Endothelial cell of umbilical vein (primary cell): ENCODE data around the gene PLEKHA5. TPM values are rescaled to one million over a fixed set of nuclear protein-coding genes. Genes with fewer than 3 reads are reported as not detected.

Experiments used
- BruUV-seq: library from RNA; stranded (reverse); fragments of 400-500 nt; replicated peaks from 2 replicates; lab custom pipeline; 2021; lab: Mats Ljungman, UMichigan
- CTCF ChIA-PET: fragments of 300-600, 350-600 bp; sonication (Branson Sonifier 250); formaldehyde crosslinking; loops from one replicate; lab custom pipeline; 2021; ENCODE audit warnings: antibody characterized with exemption, inconsistent platforms; lab: Charles Lee
- POLR2A ChIA-PET: fragments of 300-600, 350-600 bp; sonication (Branson Sonifier 250); formaldehyde crosslinking; loops from one replicate; lab custom pipeline; 2021; ENCODE audit warnings: antibody characterized with exemption, inconsistent platforms; lab: Charles Lee
- DNase-seq: peaks from one replicate; pipeline ENCODE4 v3.0.0-alpha.2; 2011; ENCODE audit warnings: low read depth, low spot score
- FAIRE-seq: peaks from 2 replicates; lab custom pipeline; 2011; peaks lifted over from hg19 to GRCh38; lab: Jason Lieb, UNC
- H2AFZ ChIP-seq: 2 replicates; pipeline ENCODE4 v1.6.0; 2012; ENCODE audit warnings: low read depth, low read length, control low read depth, inconsistent platforms
- H3K27ac ChIP-seq: 2 replicates; pipeline ENCODE4 v1.5.1; 2011; ENCODE audit warnings: low read depth, mild to moderate bottlenecking, control low read depth, low read length, moderate library complexity; ENCODE audit not compliant: insufficient read depth
- H3K27me3 ChIP-seq, 2 experiments: 2 replicates each; pipeline versions ENCODE4 v1.6.0 to v1.6.1; 2011; ENCODE audit warnings: low read length in 2 of 2, mixed read lengths in 1 of 2; ENCODE audit not compliant: control insufficient read depth in 2 of 2, insufficient read depth in 2 of 2
- H3K36me3 ChIP-seq, 2 experiments: 2 replicates in 1 of 2; 3 replicates in 1 of 2; pipeline ENCODE4 v1.5.1; 2011; ENCODE audit warnings: low read length in 2 of 2, mild to moderate bottlenecking in 1 of 2, moderate library complexity in 1 of 2; ENCODE audit not compliant: control insufficient read depth in 2 of 2, insufficient read depth in 2 of 2; ENCODE audit errors: extremely low read depth in 1 of 2
- H3K4me1 ChIP-seq: 3 replicates; pipeline ENCODE4 v1.5.1; 2011; ENCODE audit warnings: mild to moderate bottlenecking, low read length; ENCODE audit not compliant: control insufficient read depth, insufficient read depth; ENCODE audit errors: extremely low read depth
- H3K4me2 ChIP-seq: 2 replicates; pipeline ENCODE4 v1.6.1; 2011; ENCODE audit warnings: low read length, control low read depth, mixed read lengths; ENCODE audit not compliant: insufficient read depth
- H3K4me3 ChIP-seq, 3 experiments: fragments of 200-600 bp in 1 of 3; sonication (generic), shearing (Covaris generic) in 1 of 3; replicated peaks in 1 of 3; 2 replicates each; pipeline ENCODE4 v1.5.1; 2011 to 2016; ENCODE audit warnings: control low read depth in 3 of 3, low read length in 3 of 3, mild to moderate bottlenecking in 2 of 3, inconsistent platforms in 1 of 3, low read depth in 1 of 3, moderate library complexity in 1 of 3; ENCODE audit not compliant: insufficient read depth in 1 of 3
- H3K79me2 ChIP-seq: 2 replicates; pipeline ENCODE4 v1.6.0; 2012; ENCODE audit warnings: low read length, inconsistent platforms; ENCODE audit not compliant: control insufficient read depth, insufficient read depth
- H3K9ac ChIP-seq: replicated peaks from 2 replicates; pipeline ENCODE3; 2011; ENCODE audit warnings: low read length, control low read depth; ENCODE audit not compliant: insufficient read depth; ENCODE audit errors: extremely low read depth
- H3K9me1 ChIP-seq: replicated peaks from 3 replicates; pipeline ENCODE4 v1.6.0; 2011; ENCODE audit warnings: mild to moderate bottlenecking, low read length; ENCODE audit not compliant: control insufficient read depth, insufficient read depth; ENCODE audit errors: extremely low read depth
- H3K9me3 ChIP-seq: replicated peaks from 2 replicates; pipeline ENCODE4 v1.5.1; 2012; ENCODE audit warnings: low read length, inconsistent platforms; ENCODE audit not compliant: control insufficient read depth, insufficient read depth
- H4K20me1 ChIP-seq: replicated peaks from 2 replicates; pipeline ENCODE3; 2011; ENCODE audit warnings: mild to moderate bottlenecking, low read length; ENCODE audit not compliant: control insufficient read depth, insufficient read depth; ENCODE audit errors: extremely low read depth
- EZH2 ChIP-seq: IDR thresholded peaks from 2 replicates; pipeline ENCODE4 v1.6.1; 2012; ENCODE audit warnings: borderline replicate concordance, low read depth, mild to moderate bottlenecking, moderate library complexity, low read length, inconsistent platforms; ENCODE audit not compliant: severe bottlenecking
- GATA2 ChIP-seq: IDR thresholded peaks from 2 replicates; pipeline ENCODE4 v1.7.0; 2011; ENCODE audit warnings: low read depth, mild to moderate bottlenecking, moderate library complexity, mixed read lengths, low read length; ENCODE audit not compliant: insufficient read length, insufficient read depth
- JUN ChIP-seq: IDR thresholded peaks from 2 replicates; pipeline ENCODE4 v1.6.1; 2011; ENCODE audit warnings: borderline replicate concordance, low read depth; ENCODE audit not compliant: insufficient read length, insufficient read depth
- dilution Hi-C: fragments of 300-500 bp; cut with MboI; formaldehyde crosslinking; loops from one replicate; pipeline ENCODE4 v1.15.0; 2019; ENCODE audit warnings: low sequenced_read_pairs; ENCODE audit not compliant: extremely low pct_ligation_motif_present
- intact Hi-C: fragments of 100-400 bp; cut with micrococcal nuclease; formaldehyde crosslinking; loops from one replicate; pipeline ENCODE4 v1.10.0; 2022
- polyA plus RNA-seq, 4 experiments: library from polyadenylated mRNA; depleted of rRNA in 3 of 4; stranded (reverse) in 3 of 4; unstranded in 1 of 4; fragments of >200 nt; gene quantifications; 2 replicates each; pipeline versions ENCODE4 v1.2.1 to v1.2.3, GENCODE V29; 2011 to 2012; ENCODE audit warnings: missing spikeins in 1 of 4
- total RNA-seq: library from RNA; stranded (reverse); gene quantifications from 2 replicates; pipeline ENCODE4 v1.2.3, GENCODE V29; 2021
- TF ChIP-seq, protein P1 (sequence below): IDR thresholded peaks from 2 replicates; pipeline ENCODE4 v1.6.1; 2011; ENCODE audit not compliant: insufficient read depth, insufficient read length

Gene PLEKHA5
- total and polyA plus RNA-seq, 2 donors (not counting 3 experiments of a cell fraction or from before 2014, with no cell fraction given): 2.5 to 12.7 TPM

DNA sequence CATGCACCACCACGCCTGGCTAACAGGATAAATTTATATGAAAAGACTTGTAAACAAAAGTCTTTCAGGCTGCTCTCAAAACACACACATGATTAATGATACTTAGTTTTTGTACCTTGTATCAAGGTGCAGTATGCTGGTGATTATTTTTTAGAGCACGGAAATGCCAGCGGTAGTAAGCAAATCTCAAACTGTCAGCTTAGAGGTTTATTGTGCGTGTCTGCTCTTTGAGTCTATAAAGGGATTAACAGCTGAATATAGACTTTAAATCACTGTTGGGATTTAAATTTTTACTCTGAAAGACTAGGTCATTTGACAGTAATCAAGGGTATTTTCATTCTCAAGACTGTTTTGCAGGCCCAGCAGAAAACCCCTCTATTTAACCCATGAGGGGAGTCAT is 50.5 kb downstream of the PLEKHA5 start:
- CTCF ChIA-PET: interaction anchor here (1.0 kb wide), 1 partner anchor 318 kb away, joined by 4 read pairs; no protein-coding TSS in a partner anchor
- intact Hi-C loops: no loop called here
- no peak for TF ChIP-seq JUN
- TF ChIP-seq EZH2: no peak
- no peak for TF ChIP-seq GATA2
- TF ChIP-seq, protein P1, sequence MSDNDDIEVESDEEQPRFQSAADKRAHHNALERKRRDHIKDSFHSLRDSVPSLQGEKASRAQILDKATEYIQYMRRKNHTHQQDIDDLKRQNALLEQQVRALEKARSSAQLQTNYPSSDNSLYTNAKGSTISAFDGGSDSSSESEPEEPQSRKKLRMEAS: no peak

DNA sequence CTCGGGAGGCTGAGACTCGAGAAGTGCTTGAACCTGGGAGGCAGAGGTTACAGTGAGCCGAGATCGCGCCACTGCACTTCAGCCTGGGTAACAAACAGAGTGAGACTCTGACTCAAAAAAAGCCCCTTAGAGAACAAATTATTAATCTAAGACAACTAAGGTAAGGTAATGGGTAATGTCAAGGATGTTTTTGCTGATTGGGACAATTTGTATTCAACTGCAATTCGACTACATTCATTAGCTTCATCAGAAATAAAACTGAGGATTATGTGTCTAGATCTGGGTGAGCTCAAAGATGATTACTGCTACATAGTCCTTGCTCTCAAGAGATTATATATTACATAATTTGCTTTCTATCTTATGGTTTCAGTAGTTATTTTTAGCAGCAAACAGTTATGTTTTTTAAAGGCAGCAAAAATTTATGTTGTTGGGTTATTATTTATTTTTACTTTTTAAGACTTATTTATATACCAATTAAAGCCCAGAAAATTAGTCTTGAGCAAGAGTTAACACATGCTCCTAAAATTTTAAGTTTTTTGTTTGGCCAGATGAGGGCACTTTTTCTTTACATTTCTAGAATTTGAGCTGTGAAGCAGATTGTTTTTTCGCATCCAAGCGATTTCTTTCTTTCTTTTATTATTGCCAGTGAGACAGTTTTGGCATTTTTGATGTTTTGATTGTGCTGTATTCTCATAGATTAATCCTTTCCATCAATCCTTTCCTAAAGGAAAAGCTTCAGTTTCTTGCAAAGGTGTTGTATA is 52.3 kb downstream of the PLEKHA5 start:
- ChIA-PET CTCF (interaction anchor here (0.7 to 2.3 kb wide), 16 partner anchors 8 to 932 kb away, joined by 3 to 15 read pairs (median 4); no protein-coding TSS in a partner anchor), POLR2A (no interaction called here)
- H3K27ac ChIP-seq: no peak overlapping the region
- no TSS peak for BruUV-seq
- no peaks in the 10 kb centered on the region for H3K79me2 ChIP-seq
- H3K4me3 ChIP-seq: no peak overlapping the region
- TF ChIP-seq EZH2: no peak
- no peak for TF ChIP-seq JUN
- TF ChIP-seq, protein P1: no peak
- no peak for TF ChIP-seq GATA2
- no peaks in the 10 kb centered on the region for H3K36me3 ChIP-seq
- H3K4me2 ChIP-seq: no peak overlapping the region
- dilution Hi-C loops: no loop called here
- DNase-seq: peak; percentile 26
- H3K4me1 ChIP-seq: no peaks in the 10 kb centered on the region
- no peaks in the 10 kb centered on the region for H3K27me3 ChIP-seq
- no peak overlapping the region for H3K9ac ChIP-seq
- no peaks in the 10 kb centered on the region for H4K20me1 ChIP-seq
- H3K9me1 ChIP-seq: no peaks in the 10 kb centered on the region
- H3K9me3 ChIP-seq: no peaks in the 10 kb centered on the region
- no peak overlapping the region for H2AFZ ChIP-seq
- intact Hi-C loops: no loop called here
- no peak for FAIRE-seq

More for the DNA sequence above, 50.5 kb downstream of the PLEKHA5 start:
- H4K20me1 ChIP-seq: no peaks in the 10 kb centered on the region
- H2AFZ ChIP-seq: no peak overlapping the region
- H3K4me2 ChIP-seq: no peak overlapping the region
- H3K27me3 ChIP-seq: no peaks in the 10 kb centered on the region
- H3K4me3 ChIP-seq: no peak overlapping the region
- no peak for FAIRE-seq
- no peaks in the 10 kb centered on the region for H3K9me3 ChIP-seq
- DNase-seq: no peak
- no peaks in the 10 kb centered on the region for H3K79me2 ChIP-seq
- POLR2A ChIA-PET: no interaction called here
- peaks cover 2% of the 10 kb centered on the region for H3K9me1 ChIP-seq
- BruUV-seq: no TSS peak
- dilution Hi-C loops: no loop called here
- no peak overlapping the region for H3K27ac ChIP-seq
- H3K36me3 ChIP-seq: no peaks in the 10 kb centered on the region
- no peaks in the 10 kb centered on the region for H3K4me1 ChIP-seq
- no peak overlapping the region for H3K9ac ChIP-seq
